Cardiac fibroblast (primary cell): Measurements from ENCODE around the gene CSAD.

Experiments used
- DNase-seq, 2 donors: peaks; one replicate each; pipeline versions ENCODE4 v3.0.0 to v3.0.0-alpha.2; 2010; ENCODE audit warnings: low read depth in 2 of 2
- H3K4me3 ChIP-seq, 2 donors: replicated peaks in 1 of 2; 1 replicate in 1 of 2; 2 replicates in 1 of 2; pipeline ENCODE4 v1.5.1; 2011; ENCODE audit warnings: low read depth in 2 of 2, low read length in 2 of 2, mild to moderate bottlenecking in 2 of 2, moderate library complexity in 1 of 2
- CTCF ChIP-seq: IDR thresholded peaks from one replicate; pipeline ENCODE4 v1.5.1; 2011; ENCODE audit warnings: low read depth, mild to moderate bottlenecking, low read length, inconsistent platforms

The CSAD gene

DNA sequence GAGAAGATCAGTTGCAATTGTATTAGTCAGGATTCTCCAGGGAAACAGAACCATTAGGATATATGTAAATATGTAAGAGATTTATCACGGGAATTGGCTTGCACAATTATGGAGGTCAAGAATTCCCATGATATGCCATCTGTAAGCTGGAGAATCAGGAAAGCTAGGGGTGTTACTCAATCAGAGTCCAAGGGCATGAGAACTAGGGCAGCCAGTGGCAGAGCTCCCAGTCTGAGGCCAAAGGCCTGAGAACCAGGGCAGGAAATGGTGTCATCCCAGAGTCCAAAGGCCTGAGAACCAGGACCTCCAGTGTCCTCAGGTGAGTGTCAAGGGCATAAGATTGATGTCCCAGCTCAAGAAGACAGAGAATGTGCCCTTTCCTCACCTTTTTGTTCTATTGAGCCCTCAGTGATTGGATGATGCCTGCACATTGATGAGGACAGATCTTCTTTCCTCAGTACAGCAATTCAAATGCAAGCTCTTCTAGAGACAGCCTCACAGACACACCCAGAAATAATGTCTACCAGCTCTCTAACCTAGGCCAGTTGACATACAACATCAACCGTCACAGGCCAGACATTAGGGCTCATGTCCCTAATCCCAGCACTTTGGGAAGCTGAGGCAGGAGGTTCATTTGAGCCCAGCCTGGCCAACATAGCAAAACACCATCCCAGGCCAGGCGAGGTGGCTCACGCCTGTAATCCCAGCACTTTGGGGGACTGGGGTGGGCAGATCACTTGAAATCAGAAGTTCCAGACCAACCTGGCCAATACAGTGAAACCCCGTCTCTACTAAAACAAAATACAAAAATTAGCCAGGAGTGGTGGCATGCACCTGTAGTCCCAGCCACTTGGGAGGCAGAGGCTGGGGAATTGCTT is 35.1 kb downstream of the CSAD start:
- no peak for TF ChIP-seq CTCF
- no peak overlapping the region for H3K4me3 ChIP-seq
- DNase-seq: peak; percentile 55 to 74

- no peak for TF ChIP-seq CTCF
- no peak overlapping the region for H3K4me3 ChIP-seq
- DNase-seq: no peak
Observed at GRCh38 chr12:53143355-53143754, 37.4 kb downstream of the CSAD start.

GRCh38 chr12:53133722-53134121 is 47.0 kb downstream of the CSAD start:
- no peak for DNase-seq
- TF ChIP-seq CTCF: no peak
- no peak overlapping the region for H3K4me3 ChIP-seq

GRCh38 chr12:53131844-53132243 is 48.9 kb downstream of the CSAD start:
- H3K4me3 ChIP-seq: no peak overlapping the region
- TF ChIP-seq CTCF: no peak
- DNase-seq: no peak

GRCh38 chr12:53128780-53129569 is 51.8 kb downstream of the CSAD start:
- no peak for TF ChIP-seq CTCF
- DNase-seq: no peak
- no peak overlapping the region for H3K4me3 ChIP-seq

DNA sequence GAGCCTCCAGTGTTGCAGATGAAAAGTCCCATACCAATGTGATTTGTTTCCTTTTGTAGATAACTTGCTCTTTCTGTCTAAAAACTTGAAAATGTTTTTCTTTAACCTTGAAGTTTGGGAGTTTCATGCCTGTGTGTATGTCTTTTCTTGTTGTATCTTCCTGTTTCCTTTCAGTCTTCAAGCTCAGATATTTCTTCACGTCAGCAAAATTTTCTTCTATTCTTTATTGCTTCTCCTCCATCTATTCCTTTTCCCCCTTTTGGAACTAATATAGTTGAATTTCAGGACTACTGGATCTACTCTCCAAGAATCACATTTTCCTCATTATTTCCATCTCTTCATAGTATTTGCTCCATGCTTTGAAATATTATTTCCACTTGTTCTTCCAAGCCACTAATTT is 53.6 kb downstream of the CSAD start:
- TF ChIP-seq CTCF: no peak
- DNase-seq: no peak
- H3K4me3 ChIP-seq: no peak overlapping the region
